G401.6 (cell line): ENCODE data around the gene NOS3.
"Not testable (repeated sequence)": the region's sequence is repeated elsewhere in the genome, so short reads cannot be mapped to it uniquely, and the experiment has no call there.

Experiments
- FAIRE-seq: peaks from 2 replicates; lab custom pipeline; 2012; peaks lifted over from hg19 to GRCh38; lab: Jason Lieb, UNC

The NOS3 gene

DNA sequence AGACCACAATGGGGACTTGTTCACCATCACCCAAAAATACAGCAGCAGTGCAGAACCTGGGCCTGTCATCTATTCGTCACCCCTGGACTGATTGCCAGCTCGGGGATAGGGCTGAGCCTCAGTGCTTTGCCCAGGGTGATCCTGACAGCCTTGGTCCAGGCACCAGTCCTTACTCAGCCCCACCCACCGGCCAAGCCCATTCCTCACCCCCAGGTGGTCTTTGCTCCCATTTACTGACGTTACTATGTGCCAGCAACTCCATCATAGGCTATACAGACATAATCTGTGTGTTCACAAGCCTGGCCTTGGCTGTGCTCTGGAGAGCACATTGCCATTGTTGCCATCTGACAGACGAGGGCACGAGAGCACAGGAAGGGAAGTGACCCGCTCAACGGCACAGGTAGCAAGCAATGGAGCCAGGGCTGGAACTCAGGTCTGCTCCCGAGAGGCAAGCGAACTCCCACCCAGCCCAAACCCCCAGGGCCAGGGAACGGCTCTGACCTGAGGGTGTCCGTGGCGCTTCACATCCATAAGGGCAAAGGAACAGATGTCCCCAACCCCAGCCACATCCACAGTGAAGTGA is 26.6 kb downstream of the NOS3 start:
- no peak for FAIRE-seq

DNA sequence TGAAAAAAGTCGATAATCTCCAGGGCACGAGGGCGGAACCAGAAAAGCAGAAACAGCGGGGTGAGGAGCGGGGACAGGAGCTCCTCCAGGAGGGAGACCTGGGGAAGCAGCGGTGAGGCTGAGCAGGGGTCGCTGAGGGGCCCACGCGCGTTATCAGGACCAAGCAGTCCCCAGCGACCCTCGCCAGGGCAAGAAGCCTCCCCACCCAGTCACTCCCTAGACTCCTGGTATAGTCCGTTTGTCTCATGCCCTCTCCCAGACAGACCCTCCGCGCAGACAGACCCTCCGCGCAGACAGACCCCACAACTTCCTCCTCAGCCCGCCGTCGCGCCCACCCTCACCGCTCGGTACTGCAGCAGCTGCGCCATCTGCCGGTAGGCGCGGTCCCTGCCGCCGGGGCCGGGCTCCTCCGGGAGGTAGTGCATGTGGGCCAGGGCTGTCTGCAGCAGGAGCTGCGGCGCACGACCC is 27.2 kb downstream of the NOS3 start:
- FAIRE-seq: no peak

DNA sequence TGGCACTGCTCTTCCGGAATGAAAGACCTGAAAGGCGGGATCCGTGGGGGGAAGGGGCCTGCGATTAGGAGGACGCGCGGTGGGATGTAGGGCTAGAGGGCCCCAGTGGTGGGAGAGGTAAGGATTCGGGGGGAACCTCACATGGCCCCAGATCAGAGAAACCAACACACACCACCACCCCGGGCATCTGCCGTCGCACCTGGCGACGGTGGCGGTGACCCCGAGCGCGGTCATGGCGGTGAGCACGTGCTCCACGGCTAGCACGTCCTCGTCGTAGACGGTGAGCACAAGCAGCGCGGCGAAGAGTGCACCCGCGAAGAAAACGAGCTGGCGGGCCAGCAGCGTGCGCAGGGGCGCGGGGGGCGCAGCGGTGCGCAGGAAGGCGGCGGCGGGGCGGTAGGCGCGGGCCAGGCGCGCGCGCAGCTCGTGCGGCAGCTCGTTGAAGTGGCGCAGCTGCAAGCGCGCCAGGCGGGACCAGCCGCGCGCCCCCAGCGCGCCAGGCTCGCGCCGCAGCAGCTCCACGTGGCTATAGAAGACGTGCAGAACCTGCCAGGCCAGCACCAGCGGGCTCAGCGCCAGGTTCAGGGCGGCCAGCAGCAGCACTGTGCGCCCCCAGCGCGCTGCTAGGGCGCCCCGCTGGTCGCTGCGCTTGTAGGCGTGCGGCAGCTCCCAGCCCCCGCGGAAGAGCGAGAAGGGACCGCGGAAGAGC is 27.8 kb downstream of the NOS3 start:
- no peak for FAIRE-seq

DNA sequence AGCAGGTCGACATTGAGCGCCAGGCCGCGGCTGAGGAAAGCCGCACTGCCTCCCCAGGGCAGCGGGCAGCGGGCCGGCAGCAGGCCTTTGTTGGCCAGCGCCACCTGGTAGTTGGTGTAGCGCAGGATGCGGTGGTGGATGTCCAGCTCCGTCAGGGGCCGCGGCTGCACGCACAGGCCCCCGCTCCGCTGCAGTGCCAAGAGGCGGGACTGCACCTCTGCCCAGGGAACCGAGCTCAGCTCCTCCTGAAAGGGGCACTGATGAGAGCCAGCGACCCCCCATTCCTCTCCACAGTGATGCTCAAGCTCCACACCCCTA is 28.3 kb downstream of the NOS3 start:
- FAIRE-seq: no peak

DNA sequence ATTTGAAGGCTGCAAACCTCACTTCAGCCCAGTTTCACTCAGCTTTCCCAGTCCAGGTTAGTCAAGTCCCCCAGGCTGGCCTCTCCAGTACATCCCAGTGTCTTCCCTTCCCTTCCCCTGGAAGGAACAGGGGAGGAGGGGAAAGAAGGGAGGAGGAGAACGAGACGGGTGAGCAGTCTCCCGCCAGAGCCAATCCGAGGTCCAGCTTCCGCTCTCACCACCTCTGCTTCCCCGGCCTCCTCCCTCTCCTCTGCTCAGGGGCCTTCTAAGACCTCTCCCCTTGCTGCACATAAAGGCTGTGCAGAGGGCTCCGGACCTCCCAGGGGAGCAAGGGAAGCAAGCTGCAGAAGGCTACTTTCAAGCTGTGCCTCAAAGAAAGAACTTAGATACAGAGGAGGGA is 29.4 kb downstream of the NOS3 start:
- FAIRE-seq: no peak

DNA sequence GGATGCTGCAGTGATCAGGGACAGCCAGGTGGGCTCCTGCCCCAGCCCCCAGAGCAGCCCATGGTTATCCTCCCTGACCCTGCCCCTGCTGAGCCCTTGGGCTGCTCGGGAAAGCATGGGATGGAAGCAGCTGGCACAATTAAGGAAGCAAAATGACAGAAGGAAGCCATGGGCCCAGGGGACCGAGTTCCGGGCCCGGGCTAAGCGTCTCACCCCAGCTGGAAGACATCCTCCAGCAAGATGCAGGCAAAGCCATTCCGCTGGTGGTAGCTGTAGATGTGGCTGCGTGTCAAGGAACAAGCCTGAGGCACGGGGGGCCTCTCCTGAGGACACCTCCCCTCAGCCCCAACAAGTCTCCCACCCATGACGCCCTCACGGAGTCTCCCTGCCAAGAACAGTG is 32.4 kb downstream of the NOS3 start:
- no peak for FAIRE-seq

DNA sequence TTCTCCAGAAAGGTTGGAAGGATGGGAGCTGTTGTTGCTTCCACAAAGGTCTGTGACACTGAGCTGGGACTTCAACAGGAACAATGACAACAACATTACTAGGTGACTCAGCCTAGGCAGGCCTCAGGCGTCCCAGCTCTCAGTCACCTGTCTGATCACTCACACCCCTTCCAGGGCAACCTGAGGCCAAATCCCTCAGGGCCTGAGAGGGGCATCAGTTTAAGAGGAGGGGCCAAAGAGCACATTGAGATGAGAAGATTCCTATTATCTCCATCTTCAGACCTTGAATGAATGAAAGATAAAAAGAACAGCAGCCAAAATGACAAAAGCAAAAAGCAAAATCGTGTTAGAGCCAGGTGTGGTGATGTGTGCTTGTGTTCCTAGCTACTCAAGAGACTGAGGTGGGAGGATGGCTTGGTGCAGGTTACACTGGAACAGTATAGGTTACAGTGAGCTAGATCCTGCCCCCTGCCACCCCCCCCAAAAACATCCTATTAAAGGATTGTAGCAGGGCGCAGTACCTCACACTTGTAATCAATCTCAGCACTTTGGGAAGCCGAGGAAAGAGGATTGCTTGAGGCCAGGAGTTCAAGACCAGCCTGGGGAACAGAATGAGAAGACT is 33.7 kb downstream of the NOS3 start, which contains the start of gene ATG9B:
Gene ATG9B (minus strand): TSS at position 60 of the 622 bp plus-strand sequence. CDS start 71 bp downstream, outside the sequence.
- no peak for FAIRE-seq

DNA sequence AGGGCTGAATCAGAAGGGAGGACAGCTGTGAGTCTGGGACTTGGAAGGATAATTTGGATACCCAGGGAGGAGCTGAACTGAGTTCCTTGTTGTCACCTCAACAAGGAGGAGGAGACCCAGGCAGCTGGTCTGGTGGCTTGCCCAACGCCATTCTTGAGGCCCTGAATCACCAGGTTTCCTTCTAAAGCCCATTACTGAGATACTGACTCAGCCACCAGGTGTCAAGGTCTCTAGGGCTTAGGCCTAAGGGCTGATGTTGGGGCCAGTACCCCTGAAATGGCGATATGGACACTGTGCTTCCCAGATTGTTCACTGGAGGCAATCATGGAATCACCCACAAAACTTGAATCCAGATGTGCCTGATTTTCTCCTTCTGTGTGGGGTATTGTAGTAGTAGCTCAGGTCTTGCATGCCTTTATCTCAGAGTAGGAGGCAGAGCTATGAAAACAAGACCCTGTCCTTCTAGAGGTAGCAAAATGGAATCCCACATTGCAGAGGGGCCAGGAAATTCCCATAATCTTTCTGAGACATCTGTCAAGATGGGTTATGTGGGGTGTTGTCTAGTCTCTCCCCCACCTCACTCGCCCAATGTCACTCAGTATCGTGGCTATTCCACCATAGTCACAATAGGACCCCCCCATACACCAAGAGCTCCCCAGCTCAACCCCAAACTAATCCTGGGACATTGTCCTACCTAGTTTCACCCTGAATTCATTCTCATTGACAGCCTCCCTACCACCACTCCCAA is 35.3 kb downstream of the NOS3 start:
- FAIRE-seq: no peak

DNA sequence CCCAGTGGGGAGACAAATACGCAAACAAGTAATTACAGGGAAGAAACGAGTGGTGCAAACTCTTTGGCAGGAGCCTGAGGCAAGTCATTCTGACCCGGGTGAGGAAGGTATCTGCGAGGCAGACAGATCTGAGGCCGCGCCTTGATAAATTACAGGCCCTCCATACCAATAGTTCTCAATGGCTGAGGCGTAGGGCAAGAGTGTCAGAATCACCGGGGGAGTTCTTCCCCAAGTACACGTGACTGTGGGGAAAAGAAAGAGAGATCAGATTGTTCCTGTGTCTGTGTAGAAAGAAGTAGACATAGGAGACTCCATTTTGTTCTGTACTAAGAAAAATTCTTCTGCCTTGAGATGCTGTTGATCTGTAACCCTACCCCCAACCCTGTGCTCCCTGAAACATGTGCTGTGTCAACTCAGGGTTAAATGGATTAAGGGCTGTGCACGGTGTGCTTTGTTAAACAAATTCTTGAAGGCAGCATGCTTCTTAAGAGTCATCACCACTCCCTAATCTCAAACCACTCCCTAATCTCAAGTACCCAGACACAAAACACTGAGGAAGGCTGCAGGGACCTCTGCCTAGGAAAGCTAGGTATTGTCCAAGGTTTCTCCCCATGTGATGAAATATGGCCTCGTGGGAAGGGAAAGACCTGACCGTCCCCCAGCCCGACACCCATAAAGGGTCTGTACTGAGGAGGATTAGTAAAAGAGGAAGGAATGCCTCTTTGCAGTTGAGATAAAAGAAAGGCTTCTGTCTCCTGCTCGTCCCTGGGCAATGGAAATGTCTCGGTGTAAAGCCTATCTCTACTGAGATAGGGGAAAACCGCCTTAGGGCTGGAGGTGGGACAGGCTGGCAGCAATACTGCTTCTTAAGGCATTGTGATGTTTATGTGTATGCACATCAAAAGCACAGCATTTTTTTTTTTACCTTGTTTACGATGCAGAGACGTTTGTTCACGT is 36.2 kb downstream of the NOS3 start:
- FAIRE-seq: not testable (repeated sequence)

DNA sequence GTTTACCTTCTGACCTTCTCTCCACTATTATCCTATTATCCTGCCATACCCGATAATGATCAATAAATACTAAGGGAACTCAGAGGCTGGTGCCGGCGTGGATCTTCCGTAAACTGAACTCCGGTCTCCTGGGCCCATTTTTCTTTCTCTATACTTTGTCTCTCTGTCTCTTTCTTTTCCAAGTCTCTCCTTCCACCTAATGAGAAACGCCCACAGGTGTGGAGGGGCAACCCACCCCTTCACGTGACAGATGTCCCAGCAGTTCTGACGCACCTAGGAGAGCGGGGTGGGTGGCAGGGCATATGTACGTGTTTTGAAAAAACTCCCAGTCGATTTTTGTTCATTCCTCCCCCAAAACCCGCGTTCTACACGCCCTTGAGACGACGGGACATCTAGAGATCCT is 36.9 kb downstream of the NOS3 start:
- not testable (repeated sequence) for FAIRE-seq

DNA sequence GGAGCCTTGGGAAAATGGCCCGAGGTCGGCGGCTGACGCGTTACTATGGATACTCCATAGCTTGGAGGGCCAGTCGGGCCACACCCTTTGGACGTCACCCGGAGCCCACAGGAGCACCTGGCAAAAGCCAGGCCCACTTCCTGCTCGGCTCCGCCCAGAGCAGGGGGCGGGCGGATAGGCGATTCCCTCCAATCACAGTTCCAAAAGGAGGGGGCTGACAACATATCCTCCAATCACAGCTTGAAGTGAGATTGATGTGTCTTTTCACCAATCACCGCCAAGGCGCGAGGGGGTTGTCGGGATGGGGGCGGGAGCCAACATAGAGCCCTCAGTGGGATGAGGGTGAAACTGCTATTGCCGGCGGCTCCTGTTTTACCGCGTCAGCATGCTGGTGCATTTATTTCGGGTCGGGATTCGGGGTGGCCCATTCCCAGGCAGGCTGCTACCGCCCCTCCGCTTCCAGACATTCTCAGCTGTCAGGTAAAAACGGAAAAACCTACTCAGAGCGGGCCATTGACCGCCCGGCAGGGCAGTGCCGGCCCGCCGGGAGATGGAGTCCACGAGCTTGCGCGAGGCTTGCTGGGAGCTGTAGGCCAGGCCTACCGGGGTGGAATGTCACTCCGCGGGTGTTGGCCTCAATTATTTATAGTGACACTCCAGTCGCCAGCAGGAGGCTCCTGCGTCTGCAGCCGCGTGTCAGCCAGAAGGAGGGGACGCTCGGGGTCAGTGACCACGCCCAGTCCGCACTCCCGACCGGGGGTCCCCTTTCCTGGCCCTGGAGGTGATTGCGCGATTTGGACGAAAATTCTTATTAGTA is 37.5 kb downstream of the NOS3 start, which contains the start of gene ABCB8:
Gene ABCB8 (plus strand): TSS at position 320 of the 817 bp plus-strand sequence. CDS start 66 bp downstream, at position 386.
- FAIRE-seq: peak; percentile 98

DNA sequence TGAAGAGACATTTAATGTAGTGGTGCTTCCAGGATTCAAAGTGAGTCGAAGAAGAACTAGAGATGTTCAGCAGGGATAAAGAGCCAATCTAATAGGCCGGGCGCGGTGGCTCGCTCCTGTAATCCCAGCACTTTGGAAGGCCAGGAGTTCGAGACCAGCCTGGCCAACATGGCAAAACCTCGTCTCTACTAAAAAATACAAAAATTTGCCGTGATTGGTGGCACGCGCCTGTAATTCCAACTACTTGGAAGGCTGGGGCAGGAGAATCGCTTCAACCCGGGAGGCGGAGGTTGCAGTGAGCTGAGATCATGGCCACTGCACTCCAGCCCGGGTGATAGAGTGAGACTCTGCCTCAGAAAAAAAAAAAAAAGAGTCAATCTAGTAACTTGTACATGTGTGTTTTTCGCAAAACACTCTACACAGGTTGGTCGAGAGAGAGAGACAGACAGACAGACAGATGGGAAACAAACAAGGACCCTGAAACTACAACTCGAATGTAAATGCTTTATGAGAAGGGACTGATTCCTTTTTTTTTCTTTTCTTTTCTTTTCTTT is 38.2 kb downstream of the NOS3 start:
- FAIRE-seq: no peak

DNA sequence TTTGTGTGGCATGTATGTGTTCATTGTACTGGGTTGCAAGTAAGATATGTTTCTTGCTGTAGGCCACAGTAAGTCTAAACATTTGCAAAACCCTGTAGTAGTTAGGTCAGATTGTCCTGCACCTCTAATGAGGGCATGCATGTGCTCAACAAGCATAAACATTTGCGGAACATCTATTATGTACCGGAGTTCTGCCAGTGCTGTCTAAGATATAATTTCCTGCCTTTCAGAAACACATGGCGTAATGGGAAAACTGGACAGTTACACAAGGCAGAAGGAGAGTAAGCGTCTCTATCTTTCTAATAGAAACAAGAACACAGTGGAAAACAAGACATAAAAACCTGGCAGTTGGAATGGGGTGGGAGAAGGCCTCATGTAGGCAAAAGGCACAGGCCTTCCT is 40.2 kb downstream of the NOS3 start:
- FAIRE-seq: no peak

DNA sequence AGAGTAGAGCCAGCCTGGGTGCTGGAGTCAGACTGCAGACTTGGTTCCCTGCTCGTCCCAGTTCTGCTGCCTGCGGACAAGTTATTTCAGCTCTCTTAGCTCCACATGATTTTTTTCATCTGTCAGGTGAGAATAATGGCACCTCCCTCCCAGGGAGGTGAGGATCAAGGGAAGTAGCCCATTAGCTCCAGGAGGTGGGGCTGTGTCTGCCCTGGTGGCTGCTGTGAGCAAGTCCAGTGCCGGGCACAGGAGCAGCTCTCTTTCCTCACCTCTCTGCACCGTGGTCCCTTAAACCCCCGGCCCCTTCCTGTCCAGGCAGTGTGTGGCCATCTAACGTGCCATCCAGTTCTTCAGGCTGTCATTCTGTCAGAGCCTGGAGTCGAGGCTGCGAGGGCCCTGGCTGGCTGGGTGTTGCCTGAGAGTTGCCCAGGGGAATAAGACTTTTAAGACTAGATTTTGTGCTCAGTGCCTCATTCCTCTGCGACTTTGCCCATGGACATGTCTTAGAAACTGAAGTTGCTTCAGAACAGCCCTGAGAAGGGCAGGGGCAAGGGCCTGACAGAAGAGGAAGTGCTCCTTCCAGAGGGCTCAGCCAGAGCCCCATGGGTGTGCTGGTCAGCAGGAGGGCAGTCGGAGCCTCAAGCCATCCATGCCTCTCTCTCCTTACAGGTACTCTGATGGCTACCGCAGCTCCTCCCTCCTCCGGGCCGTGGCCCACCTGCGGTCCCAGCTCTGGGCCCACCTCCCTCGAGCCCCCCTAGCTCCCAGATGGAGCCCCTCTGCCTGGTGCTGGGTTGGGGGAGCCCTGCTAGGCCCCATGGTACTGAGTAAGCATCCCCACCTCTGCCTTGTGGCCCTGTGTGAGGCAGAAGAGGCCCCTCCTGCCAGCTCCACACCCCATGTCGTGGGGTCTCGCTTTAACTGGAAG is 42.4 kb downstream of the NOS3 start:
- FAIRE-seq: no peak

DNA sequence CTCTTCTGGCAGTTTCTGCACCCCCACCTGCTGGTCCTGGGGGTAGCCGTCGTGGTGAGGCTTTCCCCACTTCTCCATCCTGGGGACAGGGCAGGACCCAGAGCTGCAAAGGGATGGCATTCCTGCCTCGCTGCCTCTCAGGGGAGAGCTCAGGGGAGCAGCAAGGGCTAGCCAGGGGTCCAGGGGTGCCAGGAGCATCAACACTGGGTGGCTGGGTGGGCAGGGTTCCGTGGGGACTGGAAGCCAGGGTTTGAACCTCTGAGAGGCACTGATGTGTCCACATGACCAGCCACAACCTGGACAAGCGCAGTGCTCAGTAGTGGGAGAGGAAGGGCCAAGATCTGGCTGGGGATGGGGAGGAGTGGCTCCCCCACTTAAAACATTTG is 43.0 kb downstream of the NOS3 start:
- no peak for FAIRE-seq

DNA sequence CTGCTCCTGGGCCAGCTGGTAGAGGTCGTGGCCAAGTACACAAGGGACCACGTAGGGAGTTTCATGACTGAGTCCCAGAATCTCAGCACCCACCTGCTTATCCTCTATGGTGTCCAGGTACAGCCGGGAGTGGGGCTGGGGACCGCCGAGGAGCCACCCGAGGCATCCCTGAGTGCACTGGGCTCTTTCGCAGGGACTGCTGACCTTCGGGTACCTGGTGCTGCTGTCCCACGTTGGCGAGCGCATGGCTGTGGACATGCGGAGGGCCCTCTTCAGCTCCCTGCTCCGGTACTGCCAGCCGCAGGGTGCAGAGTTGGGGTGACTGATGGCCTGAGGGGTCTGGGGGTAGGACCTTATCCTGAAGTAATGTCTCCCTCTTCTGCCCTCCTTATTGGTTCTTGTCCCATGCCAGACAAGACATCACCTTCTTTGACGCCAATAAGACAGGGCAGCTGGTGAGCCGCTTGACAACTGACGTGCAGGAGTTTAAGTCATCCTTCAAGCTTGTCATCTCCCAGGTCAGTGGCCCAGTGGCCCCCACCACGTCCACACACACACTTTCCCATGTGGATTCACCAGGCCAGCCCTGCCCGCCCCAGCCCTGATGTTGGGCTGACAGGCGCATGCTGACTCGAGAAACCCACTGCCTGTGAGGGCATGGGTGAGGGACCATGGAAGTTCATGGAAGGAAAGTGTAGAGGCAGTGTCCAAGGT is 43.7 kb downstream of the NOS3 start:
- FAIRE-seq: no peak

DNA sequence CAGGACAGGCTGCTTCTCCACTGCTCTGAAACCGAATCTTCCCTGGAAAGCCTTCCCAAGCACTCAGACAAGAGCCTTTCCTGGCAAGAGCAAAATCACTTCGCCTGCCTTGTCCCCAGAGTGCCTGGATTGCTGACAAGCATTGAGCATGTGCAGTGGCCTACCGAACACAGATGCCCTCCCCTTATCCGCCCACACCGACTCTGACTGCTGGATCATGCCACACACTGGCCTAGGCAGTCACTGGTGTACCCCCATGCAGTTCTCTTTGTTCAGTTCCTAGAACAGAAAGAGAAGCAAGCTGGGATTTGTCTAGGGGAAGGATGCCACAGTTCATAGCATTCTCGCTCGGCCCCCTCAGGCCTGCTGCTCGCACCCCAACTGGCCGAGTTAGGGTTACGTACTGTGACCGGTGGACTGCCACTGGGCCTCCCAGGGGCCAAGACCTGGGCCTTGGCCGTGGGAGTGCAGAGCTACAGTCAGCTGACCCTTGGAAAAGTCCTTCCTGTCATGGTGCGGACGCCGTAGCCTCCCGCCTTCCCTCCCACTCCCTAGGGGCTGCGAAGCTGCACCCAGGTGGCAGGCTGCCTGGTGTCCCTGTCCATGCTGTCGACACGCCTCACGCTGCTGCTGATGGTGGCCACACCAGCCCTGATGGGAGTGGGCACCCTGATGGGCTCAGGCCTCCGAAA is 44.4 kb downstream of the NOS3 start:
- no peak for FAIRE-seq

DNA sequence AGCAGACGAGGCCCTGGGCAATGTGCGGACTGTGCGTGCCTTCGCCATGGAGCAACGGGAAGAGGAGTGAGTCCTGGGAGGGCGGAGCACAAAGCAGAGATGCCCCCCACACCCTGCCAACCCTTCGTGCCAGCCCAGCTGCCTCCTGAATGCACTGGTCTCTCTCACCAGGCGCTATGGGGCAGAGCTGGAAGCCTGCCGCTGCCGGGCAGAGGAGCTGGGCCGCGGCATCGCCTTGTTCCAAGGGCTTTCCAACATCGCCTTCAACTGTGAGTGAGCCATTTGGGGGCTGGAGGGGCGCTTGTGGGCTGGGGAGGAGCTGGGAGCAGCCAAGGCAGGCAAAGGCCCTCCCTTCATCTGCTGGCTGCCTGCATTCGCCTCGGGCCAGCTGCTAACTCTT is 45.1 kb downstream of the NOS3 start:
- FAIRE-seq: no peak
